Astrocyte (in vitro differentiated cells and primary cell): Measurements from ENCODE around the gene LRRC37A.
"Not testable (repeated sequence)": the region's sequence is repeated elsewhere in the genome, so short reads cannot be mapped to it uniquely, and the experiment has no call there.

ENCODE experiments used
- EZH2 ChIP-seq: IDR thresholded peaks from 2 replicates; pipeline ENCODE4 v1.6.1; 2012; ENCODE audit warnings: mild to moderate bottlenecking, low read length, inconsistent platforms; ENCODE audit not compliant: insufficient read depth
- TF ChIP-seq, protein P1 (sequence below): IDR thresholded peaks from 2 replicates; pipeline ENCODE4 v1.5.1; 2011; ENCODE audit warnings: low read depth, mild to moderate bottlenecking, inconsistent platforms, low read length, moderate library complexity; ENCODE audit not compliant: insufficient read depth

DNA sequence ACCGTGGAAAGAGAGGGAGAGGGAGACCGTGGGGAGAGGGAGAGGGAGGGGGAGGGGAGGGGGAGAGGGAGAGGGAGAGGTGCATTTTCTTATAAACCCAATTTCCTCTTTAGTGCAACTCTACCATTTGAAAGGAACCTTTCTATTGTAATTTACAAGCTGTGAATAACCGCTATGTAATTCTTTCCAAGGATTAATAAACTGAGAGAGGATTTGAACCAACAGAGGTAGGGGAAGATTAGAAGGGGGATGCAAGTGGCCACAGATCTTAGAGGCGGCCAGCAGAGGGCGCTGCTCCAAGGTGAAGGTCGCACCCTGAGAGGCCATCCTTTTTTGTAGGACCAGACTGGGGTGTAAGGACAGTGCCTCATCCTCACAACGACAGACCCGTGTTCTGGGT, 41.2 kb upstream of the LRRC37A start:
- not testable (repeated sequence) for TF ChIP-seq EZH2
- TF ChIP-seq, protein P1, sequence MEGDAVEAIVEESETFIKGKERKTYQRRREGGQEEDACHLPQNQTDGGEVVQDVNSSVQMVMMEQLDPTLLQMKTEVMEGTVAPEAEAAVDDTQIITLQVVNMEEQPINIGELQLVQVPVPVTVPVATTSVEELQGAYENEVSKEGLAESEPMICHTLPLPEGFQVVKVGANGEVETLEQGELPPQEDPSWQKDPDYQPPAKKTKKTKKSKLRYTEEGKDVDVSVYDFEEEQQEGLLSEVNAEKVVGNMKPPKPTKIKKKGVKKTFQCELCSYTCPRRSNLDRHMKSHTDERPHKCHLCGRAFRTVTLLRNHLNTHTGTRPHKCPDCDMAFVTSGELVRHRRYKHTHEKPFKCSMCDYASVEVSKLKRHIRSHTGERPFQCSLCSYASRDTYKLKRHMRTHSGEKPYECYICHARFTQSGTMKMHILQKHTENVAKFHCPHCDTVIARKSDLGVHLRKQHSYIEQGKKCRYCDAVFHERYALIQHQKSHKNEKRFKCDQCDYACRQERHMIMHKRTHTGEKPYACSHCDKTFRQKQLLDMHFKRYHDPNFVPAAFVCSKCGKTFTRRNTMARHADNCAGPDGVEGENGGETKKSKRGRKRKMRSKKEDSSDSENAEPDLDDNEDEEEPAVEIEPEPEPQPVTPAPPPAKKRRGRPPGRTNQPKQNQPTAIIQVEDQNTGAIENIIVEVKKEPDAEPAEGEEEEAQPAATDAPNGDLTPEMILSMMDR, result peak; percentile 20
